ENCODE measurements around the gene ICAM1.
A peak's percentile ranks its signal among the peaks of the same experiment; 100 is the strongest.

- TF ChIP-seq TBP (IDR thresholded peaks at IDR 0.05; ENCODE audit: low read depth, low read length) (no peak), RAD21 (IDR thresholded peaks at IDR 0.05 in 1 of 2, conservative IDR thresholded peaks at IDR 0.05 in 1 of 2; ENCODE audit: low read depth in 2 of 2, low read length in 2 of 2) (no peak), MAX (IDR thresholded peaks at IDR 0.05) (peak; percentile 86), EZH2 (IDR thresholded peaks at IDR 0.05; ENCODE audit: low read depth, low read length, severe bottlenecking) (no peak)
Measured at GRCh38 chr19:10286803-10287737, 16.1 kb downstream of the ICAM1 start, which contains the start of gene ICAM4.

Data from H1 (cell line).